NCI-H526 treated with DMSO at 0.1 percent for 48 hours (cell line): Measurements from ENCODE around the gene ANKRD65.
"Not testable (repeated sequence)": the region's sequence is repeated elsewhere in the genome, so short reads cannot be mapped to it uniquely, and the experiment has no call there.

Experiments
- DNase-seq: peaks from one replicate; lab custom pipeline; 2025; lab: John Stamatoyannopoulos, UW

ANKRD65 gene

DNA sequence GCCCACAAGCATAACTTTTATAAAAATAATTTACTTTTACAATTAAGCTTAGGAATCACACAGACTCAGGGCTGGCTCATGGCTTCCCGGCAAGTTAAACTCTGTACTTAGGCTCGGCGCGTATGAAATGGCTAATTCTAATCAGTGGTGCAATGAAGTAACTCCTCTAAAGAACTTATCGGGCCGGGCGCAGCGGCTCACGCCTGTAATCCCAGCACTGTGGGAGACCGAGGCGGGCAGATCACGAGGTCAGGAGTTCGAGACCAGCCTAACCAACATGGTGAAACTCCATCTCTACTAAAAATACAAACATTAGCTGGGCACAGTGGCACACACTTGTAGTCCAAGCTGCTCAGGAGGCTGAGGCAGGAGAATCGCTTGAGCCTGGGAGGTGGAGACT, 51.0 kb downstream of the ANKRD65 start:
- DNase-seq: not testable (repeated sequence)
